NCI-H1694 (cell line): ENCODE data around the gene LENG9.

ENCODE experiments used
- DNase-seq: peaks from one replicate; lab custom pipeline; 2025; lab: John Stamatoyannopoulos, UW

Gene LENG9

GRCh38 chr19:54439174-54439851 lies 24.3 kb downstream of the LENG9 start:
- DNase-seq: peak; percentile 7

- DNase-seq: no peak
Measured at GRCh38 chr19:54436628-54437252, 26.8 kb downstream of the LENG9 start.

- DNase-seq: no peak
Measured at GRCh38 chr19:54436031-54436523, 27.5 kb downstream of the LENG9 start.

- no peak for DNase-seq
Measured at GRCh38 chr19:54435551-54436016, 28.0 kb downstream of the LENG9 start.

GRCh38 chr19:54434873-54435214 lies 28.7 kb downstream of the LENG9 start:
- no peak for DNase-seq

GRCh38 chr19:54434112-54434872 lies 29.3 kb downstream of the LENG9 start:
- no peak for DNase-seq

GRCh38 chr19:54433697-54434096 lies 29.9 kb downstream of the LENG9 start:
- no peak for DNase-seq

- DNase-seq: no peak
Measured at GRCh38 chr19:54432144-54432738, 31.3 kb downstream of the LENG9 start.

- DNase-seq: no peak
Measured at GRCh38 chr19:54431255-54431838, 32.2 kb downstream of the LENG9 start.

- no peak for DNase-seq
Measured at GRCh38 chr19:54430306-54431254, 33.0 kb downstream of the LENG9 start.

GRCh38 chr19:54429545-54430227 lies 33.9 kb downstream of the LENG9 start:
- no peak for DNase-seq

- DNase-seq: no peak
Measured at GRCh38 chr19:54429176-54429495, 34.4 kb downstream of the LENG9 start.

GRCh38 chr19:54428323-54429175 lies 35.0 kb downstream of the LENG9 start:
- no peak for DNase-seq

GRCh38 chr19:54427586-54427985 lies 36.0 kb downstream of the LENG9 start:
- no peak for DNase-seq

GRCh38 chr19:54426291-54426931 lies 37.2 kb downstream of the LENG9 start:
- DNase-seq: no peak

GRCh38 chr19:54425382-54425723 lies 38.2 kb downstream of the LENG9 start:
- DNase-seq: no peak

- DNase-seq: no peak
Measured at GRCh38 chr19:54424660-54425381, 38.8 kb downstream of the LENG9 start.

- no peak for DNase-seq
Measured at GRCh38 chr19:54424201-54424600, 39.4 kb downstream of the LENG9 start.

GRCh38 chr19:54422136-54422535 lies 41.4 kb downstream of the LENG9 start:
- DNase-seq: no peak
